ENCODE measurements around the gene CFAP68. TPM values are rescaled to one million over a fixed set of nuclear protein-coding genes. Genes with fewer than 3 reads are reported as not detected.

Gene CFAP68
- total and polyA plus RNA-seq, 9 of the 15 experiments (the other 6 are each of a cell fraction or from before 2014, with no cell fraction given) = 22.8 to 72.3 (median 52.5) TPM

GRCh38 chr11:111878849-111879636, at the start of gene CFAP68, which contains the start of gene FDXACB1 (continued):
- TF ChIP-seq AFF1 (IDR thresholded peaks at IDR 0.05; ENCODE audit: low read depth in 1 of 2, partially characterized antibody in 2 of 2) (peak in 1 of 2 experiments; percentile 75), DLX4 (CRISPR knock-in tag; IDR thresholded peaks at IDR 0.05) (no peak), STAT5A (IDR thresholded peaks at IDR 0.05; ENCODE audit: borderline replicate concordance, low read length) (no peak; the same call in 1 of the 2 replicates), ZC3H11A (IDR thresholded peaks at IDR 0.05; ENCODE audit: low read depth, low read length) (peak; percentile 65; the same call in 1 of the 2 replicates), BRD9 (IDR thresholded peaks at IDR 0.05; ENCODE audit: low read depth, partially characterized antibody) (no peak), ZNF766 (CRISPR knock-in tag; conservative IDR thresholded peaks at IDR 0.05) (0 out of 2 replicates have a peak, but pooled peaks have one; percentile 77), PHB (CRISPR knock-in tag; IDR thresholded peaks at IDR 0.05) (no peak), TCF7L2 (IDR thresholded peaks at IDR 0.05; ENCODE audit: low read depth, low read length) (0 out of 2 replicates have a peak, but pooled peaks have one; percentile 66), GABPA (tag; conservative IDR thresholded peaks at IDR 0.05; ENCODE audit: low read depth) (peak; percentile 97), ARID3A (IDR thresholded peaks at IDR 0.05; ENCODE audit: borderline replicate concordance, low read depth, low read length) (0 out of 2 replicates have a peak, but pooled peaks have one; percentile 11), ARID2 (IDR thresholded peaks at IDR 0.05) (peak; percentile 63; the same call in 1 of the 2 replicates), BHLHE40 (IDR thresholded peaks at IDR 0.05; ENCODE audit: low read length) (peak; percentile 33), CBFB (CRISPR knock-in tag; IDR thresholded peaks at IDR 0.05) (0 out of 2 replicates have a peak, but pooled peaks have one; percentile 22), CBFA2T3 (IDR thresholded peaks at IDR 0.05) (no peak)
- TF ChIP-seq, protein P1, sequence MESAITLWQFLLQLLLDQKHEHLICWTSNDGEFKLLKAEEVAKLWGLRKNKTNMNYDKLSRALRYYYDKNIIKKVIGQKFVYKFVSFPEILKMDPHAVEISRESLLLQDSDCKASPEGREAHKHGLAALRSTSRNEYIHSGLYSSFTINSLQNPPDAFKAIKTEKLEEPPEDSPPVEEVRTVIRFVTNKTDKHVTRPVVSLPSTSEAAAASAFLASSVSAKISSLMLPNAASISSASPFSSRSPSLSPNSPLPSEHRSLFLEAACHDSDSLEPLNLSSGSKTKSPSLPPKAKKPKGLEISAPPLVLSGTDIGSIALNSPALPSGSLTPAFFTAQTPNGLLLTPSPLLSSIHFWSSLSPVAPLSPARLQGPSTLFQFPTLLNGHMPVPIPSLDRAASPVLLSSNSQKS (CRISPR knock-in tag; IDR thresholded peaks at IDR 0.05) = no peak
- TF ChIP-seq, protein P2, sequence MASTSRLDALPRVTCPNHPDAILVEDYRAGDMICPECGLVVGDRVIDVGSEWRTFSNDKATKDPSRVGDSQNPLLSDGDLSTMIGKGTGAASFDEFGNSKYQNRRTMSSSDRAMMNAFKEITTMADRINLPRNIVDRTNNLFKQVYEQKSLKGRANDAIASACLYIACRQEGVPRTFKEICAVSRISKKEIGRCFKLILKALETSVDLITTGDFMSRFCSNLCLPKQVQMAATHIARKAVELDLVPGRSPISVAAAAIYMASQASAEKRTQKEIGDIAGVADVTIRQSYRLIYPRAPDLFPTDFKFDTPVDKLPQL (IDR thresholded peaks at IDR 0.05; ENCODE audit: extremely low read depth, insufficient read length) = peak; percentile 63
- TF ChIP-seq, protein P3, sequence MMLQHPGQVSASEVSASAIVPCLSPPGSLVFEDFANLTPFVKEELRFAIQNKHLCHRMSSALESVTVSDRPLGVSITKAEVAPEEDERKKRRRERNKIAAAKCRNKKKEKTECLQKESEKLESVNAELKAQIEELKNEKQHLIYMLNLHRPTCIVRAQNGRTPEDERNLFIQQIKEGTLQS (IDR thresholded peaks at IDR 0.05) = peak; percentile 91
- TF ChIP-seq, protein P3 (CRISPR knock-in tag; conservative IDR thresholded peaks at IDR 0.05) = peak; percentile 92
